ENCODE measurements around the gene CLCN7. TPM values are rescaled to one million over a fixed set of nuclear protein-coding genes. Genes with fewer than 3 reads are reported as not detected.

CLCN7 gene
- polyA plus RNA-seq, 4 donors = 36.8 to 78.5 (median 54.4) TPM

DNA sequence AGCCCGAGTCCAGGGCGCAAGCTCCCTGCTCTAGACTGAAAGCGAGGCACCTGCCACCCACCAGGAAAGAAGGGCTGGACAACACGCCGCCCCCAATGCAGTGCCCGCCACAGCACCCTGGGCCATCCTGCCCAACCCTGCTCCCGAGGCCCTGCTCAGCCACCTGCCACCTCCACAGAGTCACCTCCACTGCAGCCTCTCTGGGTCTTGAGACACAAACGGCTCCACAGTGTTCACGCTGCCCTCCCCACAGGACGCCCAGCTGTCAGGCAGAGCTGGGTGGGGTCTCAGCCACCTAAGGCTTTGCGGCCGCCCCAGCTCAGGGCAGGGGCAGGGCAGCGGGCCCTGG, 9.3 kb downstream of the CLCN7 start:
- no peak for DNase-seq (ENCODE audit: low read depth in 4 of 4, low spot score in 2 of 4)

DNA sequence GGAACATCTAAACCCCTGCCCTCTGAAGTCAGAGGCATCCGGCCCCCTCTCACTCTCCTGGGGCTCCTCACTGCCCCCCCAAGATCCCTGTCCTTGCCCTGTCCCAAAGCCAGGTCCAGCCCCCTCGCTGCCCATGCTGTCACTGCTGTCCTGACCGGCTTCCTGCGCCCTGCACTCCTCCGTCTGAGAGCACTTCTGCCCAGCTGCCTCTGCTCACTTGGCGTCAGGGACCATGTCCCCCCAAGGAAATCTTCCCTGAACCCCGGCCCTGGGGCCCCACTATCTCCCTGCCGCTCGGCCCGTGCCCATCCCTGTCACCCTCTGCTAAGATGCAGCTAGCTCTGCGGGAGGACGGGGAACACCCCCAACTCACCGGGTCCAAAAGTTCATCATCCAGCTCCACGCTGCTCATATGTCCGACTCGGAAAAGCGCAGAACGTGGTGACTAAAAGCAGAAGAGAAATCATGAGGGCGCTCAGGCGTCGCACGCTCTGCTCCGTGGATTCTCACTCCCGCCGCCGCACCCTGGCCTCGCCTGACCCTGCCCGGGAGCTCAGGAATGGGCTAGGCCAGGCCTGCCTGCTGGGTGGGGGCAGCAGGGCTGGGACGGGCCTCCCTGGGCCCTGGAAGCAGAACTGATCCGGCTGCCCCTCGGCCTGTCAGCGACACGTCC, 9.8 kb downstream of the CLCN7 start:
- DNase-seq (ENCODE audit: low read depth in 4 of 4, low spot score in 2 of 4) = no peak

DNA sequence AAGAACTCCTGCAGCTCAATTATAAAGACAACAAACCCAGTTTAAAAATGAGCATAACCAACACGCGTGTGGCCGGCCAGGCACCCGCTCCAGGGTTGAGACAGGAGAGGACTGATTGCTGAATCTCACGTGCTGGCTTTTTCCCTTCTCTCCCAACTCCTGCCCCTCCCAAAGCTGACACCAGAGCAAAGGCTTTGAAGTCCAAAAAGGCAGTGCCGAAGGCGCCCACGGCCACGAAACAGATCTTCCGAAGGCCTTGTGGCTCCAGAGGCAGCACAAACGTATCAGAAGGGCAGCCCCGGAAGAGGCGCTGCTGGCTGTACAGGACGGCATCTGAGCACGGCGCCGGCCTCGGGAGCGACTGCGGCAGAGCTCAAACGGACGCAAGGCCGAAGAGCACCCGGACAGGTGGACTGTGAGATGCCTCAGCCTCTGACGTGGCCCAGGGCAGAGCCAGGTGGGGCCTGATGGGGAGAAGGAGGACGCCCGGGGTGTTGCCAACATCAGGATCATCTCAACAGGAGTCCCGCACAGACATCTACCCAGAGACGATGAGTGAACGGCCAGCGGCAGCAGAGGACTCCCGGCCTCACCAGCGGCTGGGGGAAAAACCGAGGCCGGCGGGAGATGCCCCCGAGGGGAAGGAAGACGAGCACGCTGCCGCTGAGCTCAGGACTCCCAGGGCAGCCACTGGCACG, 10.5 kb downstream of the CLCN7 start:
- no peak for DNase-seq (ENCODE audit: low read depth in 4 of 4, low spot score in 2 of 4)

DNA sequence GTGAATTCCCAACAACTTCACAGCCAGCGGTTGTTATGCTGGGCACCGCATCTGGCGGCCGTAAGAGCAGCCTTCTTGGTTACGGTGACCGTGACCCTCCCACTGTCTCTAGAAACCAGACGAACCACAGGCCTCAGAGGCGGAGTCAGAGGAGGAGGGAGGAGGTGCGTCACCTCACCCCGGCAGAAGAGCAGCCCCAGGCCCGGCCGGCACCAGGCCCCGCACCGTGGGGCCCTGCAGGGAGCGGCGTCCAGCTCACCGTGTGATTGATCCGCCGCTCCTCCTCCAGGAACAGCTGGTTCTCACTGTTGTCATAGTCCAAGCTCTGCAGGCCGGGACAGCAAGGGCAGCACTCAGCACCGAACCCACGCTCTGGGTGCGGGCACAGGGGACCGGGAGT, 13.7 kb downstream of the CLCN7 start:
- no peak for DNase-seq (ENCODE audit: low read depth in 4 of 4, low spot score in 2 of 4)

DNA sequence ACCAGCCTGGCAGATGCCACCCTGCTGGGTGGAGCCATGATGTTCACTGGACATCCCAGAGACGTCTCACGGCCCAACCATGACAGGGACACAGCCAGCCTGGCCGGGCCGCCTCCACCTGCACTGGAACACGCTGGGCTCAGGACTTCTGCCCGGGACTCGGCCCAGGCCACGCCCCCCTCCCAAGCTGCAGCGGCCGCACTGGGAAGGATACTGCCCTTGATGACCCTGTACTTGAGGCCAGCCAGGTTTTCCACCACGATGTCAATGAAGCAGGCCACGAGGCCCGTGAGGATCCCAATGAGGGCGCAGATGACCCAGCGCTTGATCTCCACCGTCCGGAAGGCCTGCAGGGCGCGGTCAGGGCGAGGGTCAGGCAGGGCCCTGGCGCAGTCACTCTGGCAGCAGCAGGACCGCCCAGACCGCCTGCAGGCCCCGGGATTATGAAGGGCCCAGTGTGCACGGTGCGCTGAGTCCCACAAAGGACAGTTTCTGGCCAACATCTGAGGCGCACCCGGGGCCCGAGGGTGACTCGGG, 14.2 kb downstream of the CLCN7 start:
- no peak for DNase-seq (ENCODE audit: low read depth in 4 of 4, low spot score in 2 of 4)

DNA sequence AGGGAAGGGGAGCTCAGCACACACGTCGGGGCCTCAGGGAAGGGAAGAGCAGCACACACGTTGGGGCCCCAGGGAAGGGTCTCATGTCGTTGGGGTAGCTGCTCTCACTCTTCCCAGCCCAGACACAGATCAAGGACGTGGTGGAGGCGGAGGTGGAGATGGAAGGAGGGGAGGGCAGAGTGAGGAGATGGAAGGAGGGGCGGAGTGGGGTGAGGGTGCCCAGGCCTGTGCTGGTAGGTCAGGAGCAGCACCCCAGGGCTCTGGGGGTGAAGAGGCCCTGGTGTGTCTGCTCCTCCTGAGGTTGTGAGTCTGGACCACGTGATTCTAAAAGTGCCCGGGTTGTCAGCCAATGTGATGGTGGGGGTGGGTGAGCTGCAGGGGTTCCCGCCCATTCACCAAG, 14.9 kb downstream of the CLCN7 start:
- DNase-seq (ENCODE audit: low read depth in 4 of 4, low spot score in 2 of 4) = no peak

DNA sequence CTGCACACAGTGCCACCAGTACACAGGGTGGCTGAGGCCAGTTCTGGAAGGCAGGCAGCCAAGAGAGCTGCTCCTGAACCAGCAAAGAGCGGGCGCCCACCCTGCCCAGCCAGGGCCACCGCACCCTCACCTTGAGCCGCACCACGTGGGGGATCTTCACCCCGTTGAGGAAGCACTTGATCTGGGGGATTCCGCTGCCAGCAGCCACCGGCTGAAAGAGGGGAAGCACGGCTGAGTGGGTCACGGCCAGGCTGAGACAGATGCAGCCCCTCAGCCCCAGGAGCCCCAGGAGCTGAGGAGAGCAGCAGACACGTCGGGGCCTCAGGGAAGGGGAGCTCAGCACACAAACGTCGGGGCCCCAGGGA, 15.9 kb downstream of the CLCN7 start:
- DNase-seq (ENCODE audit: low read depth in 4 of 4, low spot score in 2 of 4) = no peak

DNA sequence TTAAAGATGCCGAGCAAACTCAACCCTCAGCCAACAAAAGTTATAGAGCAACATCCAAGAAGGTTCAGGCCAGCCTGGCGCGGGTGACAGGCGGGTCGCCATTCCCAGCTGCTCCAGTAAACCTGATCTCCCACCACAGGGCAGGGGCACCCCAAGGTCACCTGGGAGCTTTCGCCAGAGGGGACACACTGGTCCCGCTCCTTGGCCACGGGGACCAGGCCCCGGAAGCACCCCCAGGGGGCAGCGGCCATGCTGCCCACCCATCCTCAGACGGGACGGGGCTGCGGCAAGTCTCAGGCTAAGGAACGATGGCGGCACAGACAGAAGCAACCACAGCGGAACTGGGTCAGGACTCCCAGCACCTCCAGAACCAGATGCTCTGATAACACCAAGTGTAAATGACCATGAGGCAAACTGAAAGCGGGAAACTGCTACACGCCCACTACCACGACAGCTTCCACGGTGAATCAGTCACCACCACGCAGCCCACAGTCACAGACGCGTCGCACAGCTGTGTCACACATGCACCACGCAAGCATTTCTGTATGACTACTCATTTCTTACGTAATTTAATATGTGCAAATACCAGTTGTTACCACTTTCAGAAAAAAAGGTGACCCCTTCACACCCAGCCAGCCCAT, 16.4 kb downstream of the CLCN7 start:
- no peak for DNase-seq (ENCODE audit: low read depth in 4 of 4, low spot score in 2 of 4)

DNA sequence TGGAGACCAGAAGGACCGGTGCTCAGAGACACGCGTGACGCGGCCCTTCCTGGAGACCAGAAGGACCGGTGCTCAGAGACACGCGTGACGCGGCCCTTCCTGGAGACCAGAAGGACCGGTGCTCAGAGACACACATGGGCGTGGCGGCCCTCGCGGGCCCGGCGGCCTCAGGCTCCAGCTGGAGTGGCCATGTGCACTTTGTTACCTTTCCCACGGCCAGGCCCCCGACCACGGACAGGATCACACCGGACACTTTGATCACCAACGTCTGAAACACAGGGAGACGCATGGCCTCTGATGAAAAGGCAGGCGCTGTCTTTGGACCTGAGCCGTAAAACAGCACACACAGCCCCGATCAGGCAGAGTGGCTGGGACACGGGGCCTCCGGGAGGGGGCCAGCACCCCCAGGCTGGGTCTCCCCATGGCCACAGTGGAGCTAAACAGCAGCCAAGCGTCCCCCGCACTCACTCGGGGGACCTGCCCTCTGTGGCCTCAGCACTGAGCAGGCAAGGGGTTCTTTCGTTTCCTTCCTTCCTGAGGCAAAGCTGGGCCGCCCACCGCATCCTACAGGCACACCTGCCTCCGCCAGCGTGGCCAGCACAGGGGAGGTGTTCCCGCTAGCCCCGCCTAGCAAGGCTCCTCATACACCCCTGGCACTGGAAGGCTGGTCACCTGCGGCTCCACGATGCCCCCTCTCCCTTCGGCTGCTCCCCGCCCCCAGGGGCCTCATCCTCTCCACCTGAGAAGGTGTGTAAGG, 17.2 kb downstream of the CLCN7 start:
- DNase-seq (ENCODE audit: low read depth in 4 of 4, low spot score in 2 of 4) = no peak

DNA sequence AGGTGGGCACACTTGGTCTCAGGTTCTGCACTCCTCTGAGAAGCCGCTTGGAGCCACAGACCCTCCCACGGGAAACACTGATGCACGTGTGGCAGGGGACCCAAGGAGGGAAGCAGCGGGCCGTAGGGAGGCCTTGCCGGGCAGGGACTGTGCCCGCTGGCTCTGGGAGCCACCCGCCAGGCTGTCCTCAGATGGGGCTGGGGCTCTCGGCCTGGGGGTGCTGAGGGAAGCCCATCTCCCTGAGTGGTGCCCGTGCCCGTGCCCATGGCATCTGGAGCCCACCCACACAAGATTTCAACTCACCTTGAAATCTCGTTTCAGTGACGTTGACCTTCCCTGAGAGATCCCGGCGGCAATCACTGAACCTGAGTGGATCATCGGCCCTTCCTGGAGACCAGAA, 17.9 kb downstream of the CLCN7 start:
- DNase-seq (ENCODE audit: low read depth in 4 of 4, low spot score in 2 of 4) = no peak

DNA sequence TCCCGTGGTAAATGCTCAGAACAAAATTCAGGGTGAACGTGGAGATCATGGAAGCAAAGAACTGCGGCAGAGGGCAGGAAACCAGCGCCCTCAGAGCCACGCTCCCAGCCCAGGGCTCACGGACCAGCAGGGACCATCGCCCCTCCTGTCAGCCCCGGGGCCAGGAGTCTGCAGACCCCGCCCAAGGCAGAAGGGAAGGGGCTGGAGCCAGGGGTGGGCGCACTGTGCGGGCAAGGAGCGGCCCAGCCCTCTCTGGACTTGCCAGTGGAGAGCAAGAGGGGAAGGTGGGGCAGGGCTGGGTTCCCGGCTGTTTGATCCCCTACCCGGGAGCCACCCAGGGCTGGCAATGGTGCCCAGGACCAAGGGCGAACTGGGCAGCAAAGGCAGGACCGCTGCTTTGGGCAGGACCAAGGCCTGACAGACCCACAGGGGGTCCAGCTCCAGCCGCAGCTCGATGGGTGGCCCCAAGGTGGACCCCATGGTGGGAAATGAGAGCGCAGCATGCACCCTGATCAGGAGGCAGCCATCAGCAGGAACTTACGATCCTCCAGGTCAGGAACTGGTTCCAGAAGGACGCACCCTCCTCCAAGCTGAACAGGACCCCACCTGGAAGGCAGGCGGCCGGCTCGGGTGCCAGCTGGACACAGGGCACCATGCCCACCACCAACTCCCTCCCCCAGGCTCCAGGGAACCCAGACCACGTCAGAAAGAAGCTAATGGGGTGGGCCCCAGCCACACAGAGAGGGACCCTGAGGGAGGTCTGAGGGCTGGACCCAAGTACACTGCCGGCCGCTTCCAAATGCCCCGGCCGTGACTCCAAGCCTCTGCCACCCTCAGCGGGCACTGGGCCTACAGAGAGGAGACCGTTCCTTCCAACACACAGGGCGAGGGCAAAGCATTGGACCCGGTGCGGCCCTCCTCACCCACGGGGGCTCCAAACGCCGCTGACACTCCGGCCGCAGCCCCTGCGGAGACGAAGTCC, 19.3 kb downstream of the CLCN7 start:
- DNase-seq (ENCODE audit: low read depth in 4 of 4, low spot score in 2 of 4) = no peak

DNA sequence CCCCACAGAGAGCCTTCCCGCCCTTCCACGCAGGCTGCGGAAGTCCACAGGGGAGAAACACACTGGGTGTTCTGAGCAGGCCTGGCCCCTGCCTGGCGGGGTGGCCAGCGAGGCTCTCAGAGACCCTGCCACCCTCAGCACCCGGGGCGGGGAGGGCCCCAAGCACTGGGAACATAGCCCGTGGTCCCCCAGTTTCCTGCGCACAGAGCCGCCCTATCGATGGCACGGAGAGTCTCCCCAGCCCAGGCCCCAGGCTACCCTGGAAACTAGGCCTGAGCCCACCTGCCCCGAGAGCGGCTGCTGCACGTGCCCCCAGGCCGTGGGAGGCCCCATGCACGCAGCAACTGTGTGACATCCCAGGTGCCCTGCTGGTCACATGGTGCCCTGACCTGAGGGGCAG, 20.3 kb downstream of the CLCN7 start:
- DNase-seq (ENCODE audit: low read depth in 4 of 4, low spot score in 2 of 4) = no peak

DNA sequence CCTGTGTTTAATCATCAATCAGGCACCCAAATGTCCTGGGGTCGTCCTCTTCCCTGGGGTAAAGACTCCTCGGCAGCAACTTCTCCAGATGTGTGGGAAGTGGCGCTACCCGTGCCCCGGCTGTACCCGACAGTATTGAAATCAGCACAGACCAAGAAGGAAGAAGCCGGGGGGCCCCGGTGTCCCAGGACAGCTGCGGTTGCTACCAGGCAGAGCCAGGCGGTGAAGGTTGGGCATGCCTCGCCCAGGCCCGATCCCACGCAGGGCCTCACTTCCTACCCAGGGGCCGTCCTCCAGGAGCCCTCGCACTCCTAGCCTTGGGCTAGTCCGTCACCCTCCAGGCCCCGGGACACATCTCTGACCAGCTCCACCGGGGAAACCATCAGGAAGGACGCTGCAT, 21.5 kb downstream of the CLCN7 start:
- DNase-seq (ENCODE audit: low read depth in 4 of 4, low spot score in 2 of 4) = no peak

DNA sequence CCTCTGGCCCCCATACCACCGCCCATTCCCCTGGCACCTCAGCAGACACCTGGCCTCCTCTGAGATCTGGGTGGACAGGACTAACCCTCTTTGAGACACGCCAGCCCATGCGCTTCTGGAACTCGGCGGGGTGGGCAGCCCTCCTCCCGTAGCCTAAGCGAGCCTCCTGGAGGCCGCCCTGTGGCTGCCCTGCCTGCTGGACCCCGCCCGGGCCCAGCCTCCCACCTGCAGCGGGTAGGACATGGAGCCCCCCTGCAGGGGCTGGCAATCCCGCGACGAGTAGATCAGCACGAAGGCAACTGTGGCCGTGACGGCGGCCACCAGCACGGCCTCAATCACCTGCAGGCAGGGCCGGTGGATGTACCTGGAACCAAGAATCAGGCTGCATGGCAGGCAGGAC, 22.3 kb downstream of the CLCN7 start:
- no peak for DNase-seq (ENCODE audit: low read depth in 4 of 4, low spot score in 2 of 4)

DNA sequence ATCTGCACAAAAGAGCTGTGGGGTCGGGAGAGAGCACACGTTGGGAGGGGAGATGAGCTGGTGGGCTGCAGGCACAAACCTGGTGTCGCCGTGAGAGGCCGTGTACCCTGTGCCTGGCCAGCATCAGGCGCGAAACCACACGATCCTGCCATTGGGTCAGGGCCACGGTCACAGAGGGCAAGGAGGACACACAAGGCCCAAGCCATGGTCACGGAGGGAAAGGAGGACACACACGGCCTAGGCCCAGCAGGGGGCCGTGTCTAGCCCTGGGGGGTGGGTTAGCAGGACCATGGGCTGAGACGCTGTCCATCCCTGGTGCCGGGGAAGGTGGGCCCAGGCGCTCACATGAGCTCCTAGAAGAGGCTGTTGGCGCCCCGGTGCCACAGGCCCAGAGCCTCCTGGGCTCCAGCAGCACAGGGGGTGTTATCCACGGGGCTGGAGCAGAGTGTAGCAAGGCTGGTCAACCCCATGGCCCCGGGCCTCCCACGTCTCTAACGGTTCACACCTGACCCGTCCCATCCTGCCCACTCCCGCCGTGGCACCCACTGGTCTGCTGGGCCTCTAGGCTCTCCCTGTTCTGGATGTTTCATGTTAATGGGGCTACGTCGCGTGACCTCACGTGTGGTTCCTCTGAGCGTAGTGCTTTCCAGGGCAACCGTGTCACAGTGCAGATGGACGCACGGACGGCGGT, 23.0 kb downstream of the CLCN7 start:
- no peak for DNase-seq (ENCODE audit: low read depth in 4 of 4, low spot score in 2 of 4)

DNA sequence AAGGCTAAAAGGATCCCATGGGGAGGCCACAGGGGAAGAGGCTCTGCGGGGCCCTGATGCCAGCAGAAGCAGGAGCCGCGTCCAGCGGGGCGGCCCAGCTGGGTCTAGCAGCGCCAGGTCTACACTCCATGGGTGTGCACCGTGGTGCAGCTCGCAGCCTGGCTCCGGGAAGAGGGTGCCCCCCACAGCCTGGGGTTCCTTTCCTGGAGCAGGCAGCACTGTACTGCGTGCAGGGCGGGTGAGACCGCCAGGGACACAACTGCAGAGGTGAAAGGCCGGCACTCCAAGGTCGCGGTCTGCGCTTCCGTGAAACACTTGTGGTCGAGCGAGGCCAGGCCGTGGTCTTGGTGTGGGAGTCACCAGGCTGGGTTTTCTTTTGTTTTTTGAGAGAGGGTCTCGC, 24.0 kb downstream of the CLCN7 start:
- DNase-seq (ENCODE audit: low read depth in 4 of 4, low spot score in 2 of 4) = no peak

DNA sequence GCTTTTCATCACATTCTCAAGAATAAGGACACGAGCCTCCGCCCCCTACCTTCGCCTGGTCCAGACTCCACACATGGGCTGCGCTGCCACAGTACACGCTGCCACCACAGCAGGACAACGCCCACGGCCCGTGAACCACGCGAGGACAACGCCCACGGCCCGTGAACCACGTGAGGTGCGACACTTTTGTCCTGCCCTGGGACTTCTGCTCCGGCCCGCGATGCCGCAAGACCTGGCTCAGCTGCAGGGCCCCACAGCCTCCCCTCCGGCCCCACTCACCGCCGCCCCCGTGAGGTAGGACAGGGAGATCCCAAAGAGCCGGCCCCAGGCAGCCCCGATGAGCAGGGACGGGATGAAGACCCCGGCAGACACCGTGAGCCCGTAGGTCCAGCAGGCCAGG, 24.6 kb downstream of the CLCN7 start:
- no peak for DNase-seq (ENCODE audit: low read depth in 4 of 4, low spot score in 2 of 4)

DNA sequence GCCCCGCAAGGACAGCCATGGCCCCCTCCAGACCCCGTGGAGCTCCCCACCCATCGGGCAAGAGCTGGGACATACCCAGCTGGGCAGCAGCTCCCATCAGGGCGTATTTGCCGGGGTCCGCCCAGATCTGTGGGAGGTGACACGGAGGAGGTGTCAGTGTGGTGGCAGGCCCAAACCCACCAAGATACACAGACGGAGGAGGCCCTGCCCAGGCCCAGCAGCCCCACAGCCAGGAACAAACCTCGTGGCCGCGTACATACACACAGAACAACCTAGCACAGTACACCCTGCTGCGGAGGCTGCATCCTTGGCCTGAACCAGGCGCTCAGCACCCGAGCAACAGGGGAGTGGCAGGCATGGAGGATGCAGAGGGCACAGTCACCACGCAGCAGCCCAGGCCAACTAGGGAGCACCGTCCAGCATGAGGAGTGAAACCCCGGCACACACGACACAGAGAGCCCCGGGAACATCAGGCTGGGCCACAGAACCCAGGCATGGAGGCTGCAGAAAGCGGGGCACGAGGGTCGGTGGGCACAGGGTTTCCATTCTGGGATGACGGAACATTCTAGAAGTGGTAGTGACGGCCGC, 25.5 kb downstream of the CLCN7 start:
- no peak for DNase-seq (ENCODE audit: low read depth in 4 of 4, low spot score in 2 of 4)

DNA sequence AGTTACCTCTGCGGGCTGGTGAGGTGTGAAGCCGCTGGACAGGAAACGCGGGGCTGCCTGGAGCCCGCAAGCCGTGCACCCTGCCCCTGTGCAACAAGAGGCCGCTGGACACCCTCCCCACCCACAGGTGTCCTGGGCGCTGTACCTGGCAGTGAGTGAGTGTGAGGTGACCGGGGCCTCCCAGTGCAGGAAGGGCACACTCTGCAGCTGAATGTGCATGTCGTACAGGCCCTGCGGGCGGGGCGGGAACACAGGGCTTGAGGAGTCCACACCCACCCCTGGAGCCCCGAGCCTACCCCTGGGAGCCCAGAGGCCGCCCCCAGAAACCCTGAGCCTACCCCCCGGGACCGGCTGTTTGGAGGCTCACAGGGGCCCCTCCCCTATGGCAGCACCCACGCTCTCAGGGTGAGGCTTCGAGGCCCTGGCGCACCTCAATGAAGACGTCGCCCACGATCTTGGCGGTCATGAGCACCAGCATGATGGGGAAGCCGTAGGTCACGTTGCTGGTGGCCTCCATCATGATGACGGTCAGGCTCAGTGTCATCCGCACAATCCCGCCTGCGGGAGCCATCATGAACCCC, 26.2 kb downstream of the CLCN7 start:
- no peak for DNase-seq (ENCODE audit: low read depth in 4 of 4, low spot score in 2 of 4)

All from left renal cortex interstitium (tissue), 4 donors.